HepG2 (cell line): ENCODE results near the gene FNDC3A. TPM values are rescaled to one million over a fixed set of nuclear protein-coding genes. Genes with fewer than 3 reads are reported as not detected.

Experiments used
- EP300 ChIP-seq, 3 experiments: sonication (generic) in 1 of 3; formaldehyde crosslinking in 1 of 3; IDR thresholded peaks; 2 replicates each; pipeline versions ENCODE4 v1.5.1 to v1.6.1; 2011 to 2020; ENCODE audit warnings: low read depth in 2 of 3, low read length in 2 of 3, borderline replicate concordance in 1 of 3, improper control_type of control experiment in 1 of 3, mild to moderate bottlenecking in 1 of 3, missing genetic modification reagents in 1 of 3, moderate library complexity in 1 of 3
- ETV6 ChIP-seq: sonication (generic); formaldehyde crosslinking; conservative IDR thresholded peaks from 2 replicates; pipeline ENCODE4 v1.4.0; 2020; ENCODE audit warnings: missing genetic modification reagents
- JUND ChIP-seq: sonication (generic); formaldehyde crosslinking; IDR thresholded peaks from 2 replicates; pipeline ENCODE4 v1.8.0; 2022; ENCODE audit warnings: mild to moderate bottlenecking, missing genetic modification reagents
- MAFK ChIP-seq, 2 experiments: IDR thresholded peaks in 1 of 2; conservative IDR thresholded peaks in 1 of 2; 2 replicates each; pipeline ENCODE4 v1.6.1; 2011; ENCODE audit warnings: improper control_type of control experiment in 2 of 2, low read length in 2 of 2
- NCOA1 ChIP-seq: sonication (generic); formaldehyde crosslinking; IDR thresholded peaks from 2 replicates; pipeline ENCODE4 v1.9.0; 2021; ENCODE audit warnings: missing genetic modification reagents
- NCOA5 ChIP-seq: sonication (generic); formaldehyde crosslinking; IDR thresholded peaks from 2 replicates; pipeline ENCODE4 v1.4.0; 2020; ENCODE audit warnings: missing genetic modification reagents
- NONO ChIP-seq, 2 experiments: fragments of 450-650 bp in 1 of 2; sonication (generic) in 1 of 2; formaldehyde crosslinking in 1 of 2; IDR thresholded peaks in 1 of 2; conservative IDR thresholded peaks in 1 of 2; 2 replicates each; pipeline versions ENCODE4 v1.6.1 to v1.8.0; 2017 to 2022; ENCODE audit warnings: mild to moderate bottlenecking in 1 of 2, missing genetic modification reagents in 1 of 2, moderate library complexity in 1 of 2
- NR2F6 ChIP-seq, 2 experiments: IDR thresholded peaks; 2 replicates each; pipeline ENCODE4 v1.6.1; 2016; ENCODE audit warnings: antibody characterized with exemption in 1 of 2, mild to moderate bottlenecking in 1 of 2
- REL ChIP-seq: sonication (generic); formaldehyde crosslinking; conservative IDR thresholded peaks from 2 replicates; pipeline ENCODE4 v1.8.0; 2022; ENCODE audit warnings: mild to moderate bottlenecking, missing genetic modification reagents, moderate library complexity
- SOX13 ChIP-seq, 3 experiments: fragments of 450-650 bp in 1 of 3; sonication (generic) in 1 of 3; formaldehyde crosslinking in 1 of 3; IDR thresholded peaks in 2 of 3; conservative IDR thresholded peaks in 1 of 3; 2 replicates each; pipeline versions ENCODE4 v1.5.0 to v1.6.1; 2016 to 2020; ENCODE audit warnings: antibody characterized with exemption in 1 of 3, mild to moderate bottlenecking in 1 of 3, missing compliant biosample characterization in 1 of 3, missing genetic modification reagents in 1 of 3, moderate library complexity in 1 of 3
- SPEN ChIP-seq: sonication (generic); formaldehyde crosslinking; IDR thresholded peaks from 2 replicates; pipeline ENCODE4 v1.5.1; 2020; ENCODE audit warnings: low read depth, mild to moderate bottlenecking, missing genetic modification reagents
- STAT5B ChIP-seq: sonication (generic); formaldehyde crosslinking; IDR thresholded peaks from 2 replicates; pipeline ENCODE4 v1.4.0; 2020; ENCODE audit warnings: missing genetic modification reagents
- TBX2 ChIP-seq: sonication (generic); formaldehyde crosslinking; IDR thresholded peaks from 2 replicates; pipeline ENCODE4 v1.5.0; 2020; ENCODE audit warnings: missing genetic modification reagents, mild to moderate bottlenecking, borderline replicate concordance
- TEAD2 ChIP-seq: sonication (generic); formaldehyde crosslinking; IDR thresholded peaks from 2 replicates; pipeline ENCODE4 v1.9.0; 2021; ENCODE audit warnings: missing genetic modification reagents
- ZNF121 ChIP-seq: sonication (generic); formaldehyde crosslinking; IDR thresholded peaks from 2 replicates; pipeline ENCODE4 v1.5.0; 2020; ENCODE audit warnings: mild to moderate bottlenecking, missing genetic modification reagents
- ZSCAN22 ChIP-seq: sonication (generic); formaldehyde crosslinking; IDR thresholded peaks from 2 replicates; pipeline ENCODE4 v1.4.0; 2020; ENCODE audit warnings: mild to moderate bottlenecking, missing genetic modification reagents
- polyA plus RNA-seq, 8 experiments: library from polyadenylated mRNA; depleted of rRNA in 3 of 8; stranded (reverse) in 7 of 8; unstranded in 1 of 8; fragments of >200 nt; fragmentation: Illumina TruSeq in 4 of 8; extraction: Trizol in 4 of 8; gene quantifications; 2 replicates each; pipeline versions ENCODE4 v1.2.1 to v1.2.3, GENCODE V29; 2011 to 2016; ENCODE audit warnings: low read depth in 4 of 8, missing spikeins in 1 of 8, mixed read lengths in 1 of 8; ENCODE audit not compliant: insufficient read depth in 1 of 8
- total RNA-seq, 5 experiments: library from RNA; depleted of rRNA; stranded (reverse); fragments of >200 nt; fragmentation: Illumina TruSeq; extraction: Trizol; gene quantifications; 2 replicates each; pipeline ENCODE4 v1.2.3, GENCODE V29; 2016; ENCODE audit warnings: low read depth in 1 of 5
- TF ChIP-seq, protein P1 (sequence below), 2 experiments: fragments of 450-650 bp in 1 of 2; sonication (generic) in 1 of 2; formaldehyde crosslinking in 1 of 2; IDR thresholded peaks; 2 replicates each; pipeline versions ENCODE4 v1.6.1 to v1.8.0; 2016 to 2022; ENCODE audit warnings: antibody characterized with exemption in 1 of 2, mild to moderate bottlenecking in 1 of 2, missing genetic modification reagents in 1 of 2

The FNDC3A gene
- total and polyA plus RNA-seq, 2 of the 13 experiments (the other 11 are each of a cell fraction or from before 2014, with no cell fraction given): 36.7 to 39.3 TPM

DNA sequence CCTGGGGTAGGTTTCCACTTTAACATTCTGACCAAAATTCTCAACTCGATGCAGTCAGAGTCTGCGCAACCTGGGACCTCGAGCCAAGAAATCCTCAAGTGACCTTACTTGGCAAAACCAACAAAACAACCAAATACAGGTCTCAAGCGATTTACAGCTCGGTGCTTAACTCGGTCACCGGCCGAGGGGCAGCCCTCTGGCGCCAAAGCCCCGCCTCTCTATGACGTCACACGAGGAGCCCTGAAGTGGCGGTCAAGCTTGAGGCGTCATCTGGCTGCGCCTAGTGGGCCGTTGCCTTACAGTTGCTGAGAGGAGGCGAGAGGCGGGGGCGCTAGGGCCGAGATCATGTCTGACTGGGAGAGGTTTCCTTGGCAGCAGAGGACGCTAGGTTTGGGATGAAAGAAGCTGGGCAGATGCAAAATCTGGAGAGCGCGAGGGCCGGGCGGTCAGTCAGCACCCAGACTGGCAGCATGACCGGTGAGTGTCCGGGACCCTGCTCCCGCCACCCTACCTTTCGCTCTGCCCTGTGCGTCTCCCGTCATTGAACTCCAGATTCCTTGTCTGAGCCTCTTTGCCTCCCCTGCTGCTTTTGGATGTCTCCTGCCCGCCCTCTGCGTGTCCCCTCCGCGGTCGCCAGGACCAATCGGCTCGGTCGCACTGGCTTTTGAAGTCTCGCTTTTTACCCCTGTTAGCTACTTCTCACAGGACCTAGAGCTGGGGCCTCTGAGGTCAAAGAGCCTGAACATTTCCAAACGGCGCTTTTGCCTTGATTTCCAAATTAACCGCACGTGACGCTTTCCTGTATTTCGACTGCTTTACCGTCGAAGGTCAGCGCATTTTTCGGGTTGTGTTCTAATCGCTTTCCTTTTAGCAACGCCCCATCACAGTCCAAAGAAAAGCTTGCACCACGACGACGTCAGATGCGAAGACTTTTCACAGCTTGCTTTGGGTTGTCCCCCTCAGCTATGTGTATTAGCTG, 272.2 kb downstream of the FNDC3A start, which contains the start of gene CDADC1 (continued):
- TF ChIP-seq, protein P1, sequence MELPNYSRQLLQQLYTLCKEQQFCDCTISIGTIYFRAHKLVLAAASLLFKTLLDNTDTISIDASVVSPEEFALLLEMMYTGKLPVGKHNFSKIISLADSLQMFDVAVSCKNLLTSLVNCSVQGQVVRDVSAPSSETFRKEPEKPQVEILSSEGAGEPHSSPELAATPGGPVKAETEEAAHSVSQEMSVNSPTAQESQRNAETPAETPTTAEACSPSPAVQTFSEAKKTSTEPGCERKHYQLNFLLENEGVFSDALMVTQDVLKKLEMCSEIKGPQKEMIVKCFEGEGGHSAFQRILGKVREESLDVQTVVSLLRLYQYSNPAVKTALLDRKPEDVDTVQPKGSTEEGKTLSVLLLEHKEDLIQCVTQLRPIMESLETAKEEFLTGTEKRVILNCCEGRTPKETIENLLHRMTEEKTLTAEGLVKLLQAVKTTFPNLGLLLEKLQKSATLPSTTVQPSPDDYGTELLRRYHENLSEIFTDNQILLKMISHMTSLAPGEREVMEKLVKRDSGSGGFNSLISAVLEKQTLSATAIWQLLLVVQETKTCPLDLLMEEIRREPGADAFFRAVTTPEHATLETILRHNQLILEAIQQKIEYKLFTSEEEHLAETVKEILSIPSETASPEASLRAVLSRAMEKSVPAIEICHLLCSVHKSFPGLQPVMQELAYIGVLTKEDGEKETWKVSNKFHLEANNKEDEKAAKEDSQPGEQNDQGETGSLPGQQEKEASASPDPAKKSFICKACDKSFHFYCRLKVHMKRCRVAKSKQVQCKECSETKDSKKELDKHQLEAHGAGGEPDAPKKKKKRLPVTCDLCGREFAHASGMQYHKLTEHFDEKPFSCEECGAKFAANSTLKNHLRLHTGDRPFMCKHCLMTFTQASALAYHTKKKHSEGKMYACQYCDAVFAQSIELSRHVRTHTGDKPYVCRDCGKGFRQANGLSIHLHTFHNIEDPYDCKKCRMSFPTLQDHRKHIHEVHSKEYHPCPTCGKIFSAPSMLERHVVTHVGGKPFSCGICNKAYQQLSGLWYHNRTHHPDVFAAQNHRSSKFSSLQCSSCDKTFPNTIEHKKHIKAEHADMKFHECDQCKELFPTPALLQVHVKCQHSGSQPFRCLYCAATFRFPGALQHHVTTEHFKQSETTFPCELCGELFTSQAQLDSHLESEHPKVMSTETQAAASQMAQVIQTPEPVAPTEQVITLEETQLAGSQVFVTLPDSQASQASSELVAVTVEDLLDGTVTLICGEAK (IDR thresholded peaks at IDR 0.05): no peak
- TF ChIP-seq, protein P1 (CRISPR knock-in tag; IDR thresholded peaks at IDR 0.05): no peak
- TF ChIP-seq ZNF121 (no peak), NCOA5 (CRISPR knock-in tag) (no peak), REL (CRISPR knock-in tag) (no peak), TBX2 (CRISPR knock-in tag) (peak; percentile 43; the same call in 1 of the 2 replicates), STAT5B (CRISPR knock-in tag) (no peak), EP300 (IDR thresholded peaks at IDR 0.05; ENCODE audit: low read depth in 2 of 2, low read length in 2 of 2) (peak in 1 of 2 experiments; percentile 7; a peak in 1 of 4 replicates), EP300 (CRISPR knock-in tag; IDR thresholded peaks at IDR 0.05; ENCODE audit: borderline replicate concordance) (no peak), MAFK (conservative IDR thresholded peaks at IDR 0.05 in 1 of 2, IDR thresholded peaks at IDR 0.05 in 1 of 2; ENCODE audit: low read length in 2 of 2) (no peak), SPEN (CRISPR knock-in tag) (peak; percentile 74), TEAD2 (no peak), NR2F6 (IDR thresholded peaks at IDR 0.05) (no peak), NR2F6 (CRISPR knock-in tag; IDR thresholded peaks at IDR 0.05) (peak; percentile 18; the same call in 1 of the 2 replicates), NONO (IDR thresholded peaks at IDR 0.05) (no peak), NONO (CRISPR knock-in tag; conservative IDR thresholded peaks at IDR 0.05) (peak; percentile 70), JUND (0 out of 2 replicates have a peak, but pooled peaks have one; percentile 57), ETV6 (CRISPR knock-in tag) (0 out of 2 replicates have a peak, but pooled peaks have one; percentile 12), SOX13 (IDR thresholded peaks at IDR 0.05) (no peak), SOX13 (CRISPR knock-in tag; conservative IDR thresholded peaks at IDR 0.05 in 1 of 2, IDR thresholded peaks at IDR 0.05 in 1 of 2) (no peak), NCOA1 (CRISPR knock-in tag) (no peak), ZSCAN22 (CRISPR knock-in tag) (no peak)
